NCI-H2171 treated with DMSO at 0.1 percent for 48 hours (cell line): Measurements from ENCODE around the gene MELTF.

Experiments
- DNase-seq: peaks from one replicate; lab custom pipeline; 2025; lab: John Stamatoyannopoulos, UW

The MELTF gene

GRCh38 chr3:196991581-196992460 is 37.8 kb downstream of the MELTF start:
- DNase-seq = no peak

- DNase-seq = no peak
Measured at GRCh38 chr3:196990601-196991007, 39.0 kb downstream of the MELTF start.

- DNase-seq = peak; percentile 57
Measured at GRCh38 chr3:196989721-196990262, 39.8 kb downstream of the MELTF start.

GRCh38 chr3:196988241-196989029 is 41.2 kb downstream of the MELTF start:
- DNase-seq = no peak

- no peak for DNase-seq
Measured at GRCh38 chr3:196987022-196987421, 42.6 kb downstream of the MELTF start.

- no peak for DNase-seq
Measured at GRCh38 chr3:196985954-196986885, 43.4 kb downstream of the MELTF start.

GRCh38 chr3:196985298-196985697 is 44.3 kb downstream of the MELTF start:
- DNase-seq = no peak

GRCh38 chr3:196983186-196983585 is 46.4 kb downstream of the MELTF start:
- DNase-seq = no peak

- DNase-seq = no peak
Measured at GRCh38 chr3:196981657-196982056, 48.0 kb downstream of the MELTF start.

GRCh38 chr3:196979545-196979944 is 50.1 kb downstream of the MELTF start:
- no peak for DNase-seq

GRCh38 chr3:196976941-196977340 is 52.7 kb downstream of the MELTF start:
- no peak for DNase-seq

- DNase-seq = no peak
Measured at GRCh38 chr3:196975349-196975748, 54.3 kb downstream of the MELTF start.

GRCh38 chr3:196974661-196975060 is 55.0 kb downstream of the MELTF start:
- DNase-seq = no peak

GRCh38 chr3:196971094-196971698 is 58.4 kb downstream of the MELTF start:
- DNase-seq = no peak

- no peak for DNase-seq
Measured at GRCh38 chr3:196970547-196971093, 59.0 kb downstream of the MELTF start.

GRCh38 chr3:196969660-196970546 is 59.7 kb downstream of the MELTF start:
- peak; percentile 56 for DNase-seq

- no peak for DNase-seq
Measured at GRCh38 chr3:196969134-196969659, 60.4 kb downstream of the MELTF start.

- peak; percentile 17 for DNase-seq
Measured at GRCh38 chr3:196968233-196969133, 61.1 kb downstream of the MELTF start, which contains the start of gene PIGZ. Gene PIGZ (minus strand): TSS chr3:196968833. CDS start chr3:196952031, 16,802 bp downstream.
